Hepatocyte (in vitro differentiated cells): ENCODE data around the gene RBM47. TPM values are rescaled to one million over a fixed set of nuclear protein-coding genes. Genes with fewer than 3 reads are reported as not detected.

Source experiments
- DNase-seq: peaks from one replicate; pipeline ENCODE4 v3.0.0-alpha.2; 2016; ENCODE audit warnings: low spot score
- H2AFZ ChIP-seq: fragments of 200-600 bp; sonication (generic); 2 replicates; pipeline ENCODE4 v1.6.0; 2016; ENCODE audit warnings: antibody characterized with exemption, mild to moderate bottlenecking
- H3K27ac ChIP-seq: fragments of 200-600 bp; sonication (generic); 2 replicates; pipeline ENCODE4 v1.5.1; 2016; ENCODE audit warnings: mild to moderate bottlenecking
- H3K27me3 ChIP-seq: fragments of 200-600 bp; sonication (generic); 2 replicates; pipeline ENCODE4 v1.6.1; 2016
- H3K36me3 ChIP-seq: fragments of 200-600 bp; sonication (generic); replicated peaks from 2 replicates; pipeline ENCODE4 v1.5.1; 2016; ENCODE audit warnings: low read depth; ENCODE audit not compliant: insufficient read depth
- H3K4me1 ChIP-seq: fragments of 200-600 bp; sonication (generic); 2 replicates; pipeline ENCODE4 v1.5.1; 2016; ENCODE audit warnings: mild to moderate bottlenecking, moderate library complexity; ENCODE audit not compliant: insufficient read depth
- H3K4me2 ChIP-seq: fragments of 200-600 bp; sonication (generic); 2 replicates; pipeline ENCODE4 v1.6.0; 2016
- H3K4me3 ChIP-seq: fragments of 200-600 bp; sonication (generic); 2 replicates; pipeline ENCODE4 v1.5.1; 2016; ENCODE audit warnings: mild to moderate bottlenecking
- H3K79me2 ChIP-seq: fragments of 200-600 bp; sonication (generic); 2 replicates; pipeline ENCODE4 v1.6.0; 2017; ENCODE audit warnings: mild to moderate bottlenecking
- H3K9me2 ChIP-seq: fragments of 200-600 bp; sonication (generic); replicated peaks from 2 replicates; pipeline ENCODE4 v1.6.0; 2017; ENCODE audit warnings: mild to moderate bottlenecking; ENCODE audit not compliant: insufficient read depth
- H3K9me3 ChIP-seq: fragments of 200-600 bp; sonication (generic); 2 replicates; pipeline ENCODE4 v1.5.1; 2016; ENCODE audit warnings: low read depth, mild to moderate bottlenecking
- H4K20me1 ChIP-seq: fragments of 200-600 bp; sonication (generic); 2 replicates; pipeline ENCODE4 v1.6.0; 2016; ENCODE audit warnings: mild to moderate bottlenecking; ENCODE audit not compliant: insufficient read depth, poor library complexity, severe bottlenecking
- EZH2 ChIP-seq: fragments of 200-600 bp; sonication (generic); IDR thresholded peaks from 2 replicates; pipeline ENCODE4 v1.6.1; 2016; ENCODE audit warnings: antibody characterized with exemption, mild to moderate bottlenecking, borderline replicate concordance
- EZH2phosphoT487 ChIP-seq: fragments of 200-600 bp; sonication (generic); IDR thresholded peaks from one replicate; pipeline ENCODE4 v1.6.1; 2018; ENCODE audit warnings: antibody characterized with exemption, mild to moderate bottlenecking, low read depth, moderate library complexity; ENCODE audit not compliant: unreplicated experiment, severe bottlenecking
- WGBS: methylation state at CpG from one replicate; pipeline ENCODE4 v1.1.6; 2016; ENCODE audit warnings: low lambda C conversion rate; ENCODE audit errors: missing lambda C conversion rate; 5-methylcytosine and 5-hydroxymethylcytosine counted together
- polyA plus RNA-seq: library from polyadenylated mRNA; unstranded; fragments of >200 nt; fragmentation: Nextera tagmentation; extraction: Ambion mirVana; gene quantifications from 2 replicates; pipeline ENCODE4 v1.2.1, GENCODE V29; 2016
- total RNA-seq: library from RNA; depleted of rRNA; stranded (reverse); fragments of >200 nt; gene quantifications from 2 replicates; pipeline ENCODE4 v1.2.3, GENCODE V29; 2014
- TF ChIP-seq, protein P1 (sequence below): fragments of 200-600 bp; sonication (generic); IDR thresholded peaks from 2 replicates; pipeline ENCODE4 v1.5.1; 2016; ENCODE audit warnings: antibody characterized with exemption, mild to moderate bottlenecking; ENCODE audit not compliant: poor library complexity

RBM47 gene
- total and polyA plus RNA-seq, 2 experiments from 2014 or later, result 49.8 to 137 TPM

DNA sequence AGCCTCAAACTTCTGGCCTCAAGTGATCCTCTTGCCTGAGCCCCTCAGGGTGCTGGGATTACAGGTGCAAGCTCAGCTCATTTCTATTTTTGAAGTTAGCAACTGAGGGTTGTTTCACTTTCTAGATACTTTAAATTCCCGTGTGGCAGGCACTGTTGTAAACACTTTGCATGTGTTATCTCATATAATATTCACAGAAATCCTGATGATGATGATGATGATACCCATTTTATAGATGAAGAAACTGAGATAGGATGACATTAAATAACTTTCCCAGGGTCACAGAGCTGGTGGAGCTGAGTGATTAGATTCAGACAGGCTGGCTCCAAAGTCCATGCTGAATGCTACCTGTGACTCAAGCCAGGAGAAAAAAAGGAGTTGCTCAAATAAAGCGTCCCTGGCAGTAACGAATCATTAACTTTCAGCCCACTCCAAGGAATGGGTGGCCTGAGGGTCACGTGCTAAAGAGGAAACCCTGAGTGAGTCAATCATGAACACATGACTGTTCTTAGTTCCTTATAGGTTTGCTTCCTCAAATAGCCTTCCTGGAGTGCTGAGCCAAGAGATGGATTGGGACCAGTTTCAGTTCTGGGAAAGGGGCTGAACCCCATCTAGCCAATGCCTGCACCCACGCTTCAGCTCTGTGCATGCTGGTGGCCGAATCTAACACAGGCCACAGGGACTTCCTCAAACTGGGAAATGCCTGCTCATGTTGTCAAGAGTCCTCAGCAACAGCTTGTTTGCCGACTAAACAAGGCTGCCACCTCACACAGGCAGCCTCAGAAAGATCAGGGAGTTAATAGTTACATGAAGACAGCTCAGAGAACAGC is 52.8 kb downstream of the RBM47 start:
- H3K9me2 ChIP-seq, result no peaks in the 10 kb centered on the region
- H2AFZ ChIP-seq, result no peak overlapping the region
- WGBS, result 17% methylated on average over 7 of the region's 7 CpGs
- no peaks in the 10 kb centered on the region for H3K9me3 ChIP-seq
- peaks cover 14% of the 10 kb centered on the region for H3K4me1 ChIP-seq
- peak; percentile 93 for DNase-seq
- H3K79me2 ChIP-seq, result peaks cover 29% of the 10 kb centered on the region
- no peak for TF ChIP-seq EZH2
- no peak for TF ChIP-seq EZH2phosphoT487
- TF ChIP-seq, protein P1, sequence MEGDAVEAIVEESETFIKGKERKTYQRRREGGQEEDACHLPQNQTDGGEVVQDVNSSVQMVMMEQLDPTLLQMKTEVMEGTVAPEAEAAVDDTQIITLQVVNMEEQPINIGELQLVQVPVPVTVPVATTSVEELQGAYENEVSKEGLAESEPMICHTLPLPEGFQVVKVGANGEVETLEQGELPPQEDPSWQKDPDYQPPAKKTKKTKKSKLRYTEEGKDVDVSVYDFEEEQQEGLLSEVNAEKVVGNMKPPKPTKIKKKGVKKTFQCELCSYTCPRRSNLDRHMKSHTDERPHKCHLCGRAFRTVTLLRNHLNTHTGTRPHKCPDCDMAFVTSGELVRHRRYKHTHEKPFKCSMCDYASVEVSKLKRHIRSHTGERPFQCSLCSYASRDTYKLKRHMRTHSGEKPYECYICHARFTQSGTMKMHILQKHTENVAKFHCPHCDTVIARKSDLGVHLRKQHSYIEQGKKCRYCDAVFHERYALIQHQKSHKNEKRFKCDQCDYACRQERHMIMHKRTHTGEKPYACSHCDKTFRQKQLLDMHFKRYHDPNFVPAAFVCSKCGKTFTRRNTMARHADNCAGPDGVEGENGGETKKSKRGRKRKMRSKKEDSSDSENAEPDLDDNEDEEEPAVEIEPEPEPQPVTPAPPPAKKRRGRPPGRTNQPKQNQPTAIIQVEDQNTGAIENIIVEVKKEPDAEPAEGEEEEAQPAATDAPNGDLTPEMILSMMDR, result no peak
- no peaks in the 10 kb centered on the region for H4K20me1 ChIP-seq
- H3K27ac ChIP-seq, result peak overlapping the region; percentile 85
- H3K27me3 ChIP-seq, result no peaks in the 10 kb centered on the region
- H3K36me3 ChIP-seq, result no peaks in the 10 kb centered on the region
- no peak overlapping the region for H3K4me3 ChIP-seq
- peak overlapping the region; percentile 61 for H3K4me2 ChIP-seq

DNA sequence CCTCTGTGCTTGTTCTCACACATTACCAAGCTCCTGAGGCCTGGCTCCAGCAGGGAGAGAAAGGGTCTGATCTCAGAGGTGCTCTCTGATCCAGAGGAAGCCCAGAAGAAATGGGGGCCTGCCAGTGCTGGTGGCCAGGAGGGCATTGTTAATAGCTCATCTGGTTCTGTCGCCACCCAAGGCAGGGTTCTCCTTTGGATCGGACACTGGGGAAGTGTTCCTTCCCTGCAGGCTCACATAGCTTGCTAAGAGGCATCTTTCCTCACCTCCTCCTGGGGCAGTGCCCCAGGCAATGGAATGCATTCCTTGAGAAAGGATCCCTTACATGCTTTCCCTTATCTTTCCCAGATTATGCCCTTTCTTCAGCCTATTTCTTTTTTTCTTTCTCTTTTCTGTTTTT is 53.8 kb downstream of the RBM47 start:
- H3K4me2 ChIP-seq, result peak overlapping the region; percentile 21
- 75% methylated on average over 2 of the region's 2 CpGs for WGBS
- H2AFZ ChIP-seq, result no peak overlapping the region
- no peaks in the 10 kb centered on the region for H3K27me3 ChIP-seq
- H3K4me3 ChIP-seq, result no peak overlapping the region
- no peak for TF ChIP-seq EZH2phosphoT487
- TF ChIP-seq EZH2, result no peak
- TF ChIP-seq, protein P1, result no peak
- DNase-seq, result no peak
- peak overlapping the region; percentile 85 for H3K27ac ChIP-seq
- H3K36me3 ChIP-seq, result no peaks in the 10 kb centered on the region
- H3K79me2 ChIP-seq, result peaks cover 25% of the 10 kb centered on the region
- no peaks in the 10 kb centered on the region for H4K20me1 ChIP-seq
- H3K9me2 ChIP-seq, result no peaks in the 10 kb centered on the region
- no peaks in the 10 kb centered on the region for H3K9me3 ChIP-seq
- H3K4me1 ChIP-seq, result peaks cover 14% of the 10 kb centered on the region

DNA sequence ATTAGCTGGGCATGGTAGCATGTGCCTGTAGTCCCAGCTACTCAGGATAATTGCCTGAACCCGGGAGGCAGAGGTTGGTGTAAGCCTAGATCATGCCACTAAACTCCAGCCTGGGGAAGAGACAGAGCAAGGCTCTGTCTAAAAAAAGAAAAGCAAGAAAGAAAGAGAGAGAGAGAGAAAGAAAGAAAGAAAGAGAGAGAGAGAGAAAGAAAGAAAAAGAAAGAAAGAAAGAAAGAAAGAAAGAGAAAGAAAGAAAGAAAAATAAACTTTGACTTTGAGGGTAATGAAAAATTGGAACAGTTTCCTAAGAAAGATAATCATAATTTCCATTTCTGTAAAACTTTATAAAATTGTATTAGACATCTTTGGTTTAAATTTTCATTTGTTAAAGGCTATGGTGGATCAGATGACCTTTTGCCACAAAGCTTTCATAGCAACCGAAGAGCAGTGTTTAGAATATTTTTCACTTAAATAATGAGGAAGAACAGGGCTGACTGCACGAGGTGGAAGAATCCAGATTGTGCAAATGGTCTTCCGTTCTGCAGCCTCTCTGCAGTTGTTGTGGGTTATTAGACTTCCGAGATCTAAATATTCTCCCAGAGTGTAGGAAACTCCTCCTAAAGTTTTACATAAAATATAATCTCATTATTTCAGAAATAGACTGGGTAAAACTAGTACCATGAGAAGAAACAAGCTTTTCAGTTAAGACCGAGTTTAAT is 55.9 kb downstream of the RBM47 start:
- no peaks in the 10 kb centered on the region for H3K27me3 ChIP-seq
- H4K20me1 ChIP-seq, result no peaks in the 10 kb centered on the region
- no peak overlapping the region for H3K4me3 ChIP-seq
- DNase-seq, result no peak
- H3K36me3 ChIP-seq, result no peaks in the 10 kb centered on the region
- H2AFZ ChIP-seq, result no peak overlapping the region
- H3K79me2 ChIP-seq, result peaks cover 24% of the 10 kb centered on the region
- 60% methylated on average over 6 of the region's 6 CpGs for WGBS
- no peak overlapping the region for H3K4me2 ChIP-seq
- no peaks in the 10 kb centered on the region for H3K9me2 ChIP-seq
- peaks cover 14% of the 10 kb centered on the region for H3K4me1 ChIP-seq
- no peaks in the 10 kb centered on the region for H3K9me3 ChIP-seq
- peak overlapping the region; percentile 16 for H3K27ac ChIP-seq
- TF ChIP-seq, protein P1, result no peak
- TF ChIP-seq EZH2 (no peak), EZH2phosphoT487 (no peak)
